ENCODE measurements around the gene PTH1R.

GRCh38 chr3:46848271-46849044 is 29.1 kb upstream of the PTH1R start:
- no peak for TF ChIP-seq POLR2AphosphoS5 (IDR thresholded peaks at IDR 0.05; ENCODE audit: low read depth, low read length)
- no peak for TF ChIP-seq POLR2A (IDR thresholded peaks at IDR 0.05; ENCODE audit: low read depth, low read length)
- no peak for TF ChIP-seq TAF1 (IDR thresholded peaks at IDR 0.05; ENCODE audit: borderline replicate concordance, low read depth, low read length)

Data from GM12892 (cell line).